Measurements from ENCODE around the gene SLC13A2.

DNA sequence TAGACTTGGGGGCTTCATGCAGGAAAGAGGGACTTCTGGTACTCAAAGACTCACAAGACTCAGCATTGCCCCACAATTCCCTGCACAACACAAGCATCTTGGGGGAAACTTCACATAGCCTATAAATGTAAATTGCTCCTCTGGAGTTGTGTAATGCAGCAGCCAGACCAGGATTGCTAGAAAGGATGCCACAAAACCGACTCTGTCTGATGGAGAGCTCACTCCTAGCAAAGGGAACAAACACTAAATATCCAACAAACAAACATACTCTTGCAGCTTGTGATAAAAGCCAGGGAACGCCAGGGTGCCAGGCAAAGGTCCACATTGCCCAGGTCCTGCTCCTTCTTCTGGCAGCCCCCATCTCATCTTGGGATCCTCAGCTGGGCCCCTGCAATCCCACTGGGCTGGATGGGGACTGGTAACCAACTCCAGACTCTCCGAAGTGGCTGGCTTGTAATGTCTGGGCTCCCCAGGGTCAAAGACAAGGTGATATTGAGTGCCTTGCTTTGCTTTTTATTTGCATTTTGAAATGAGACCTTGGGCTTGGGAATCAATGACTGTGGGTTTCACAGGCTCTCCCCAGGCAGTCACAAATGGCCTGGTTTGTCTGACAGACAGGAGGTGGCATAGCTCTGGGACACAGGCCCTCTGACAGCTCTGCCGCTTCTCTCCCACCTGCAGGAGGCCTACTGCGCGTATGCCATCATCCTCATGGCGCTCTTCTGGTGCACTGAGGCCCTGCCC, 15.3 kb downstream of the SLC13A2 start:
- TF ChIP-seq, protein P1, sequence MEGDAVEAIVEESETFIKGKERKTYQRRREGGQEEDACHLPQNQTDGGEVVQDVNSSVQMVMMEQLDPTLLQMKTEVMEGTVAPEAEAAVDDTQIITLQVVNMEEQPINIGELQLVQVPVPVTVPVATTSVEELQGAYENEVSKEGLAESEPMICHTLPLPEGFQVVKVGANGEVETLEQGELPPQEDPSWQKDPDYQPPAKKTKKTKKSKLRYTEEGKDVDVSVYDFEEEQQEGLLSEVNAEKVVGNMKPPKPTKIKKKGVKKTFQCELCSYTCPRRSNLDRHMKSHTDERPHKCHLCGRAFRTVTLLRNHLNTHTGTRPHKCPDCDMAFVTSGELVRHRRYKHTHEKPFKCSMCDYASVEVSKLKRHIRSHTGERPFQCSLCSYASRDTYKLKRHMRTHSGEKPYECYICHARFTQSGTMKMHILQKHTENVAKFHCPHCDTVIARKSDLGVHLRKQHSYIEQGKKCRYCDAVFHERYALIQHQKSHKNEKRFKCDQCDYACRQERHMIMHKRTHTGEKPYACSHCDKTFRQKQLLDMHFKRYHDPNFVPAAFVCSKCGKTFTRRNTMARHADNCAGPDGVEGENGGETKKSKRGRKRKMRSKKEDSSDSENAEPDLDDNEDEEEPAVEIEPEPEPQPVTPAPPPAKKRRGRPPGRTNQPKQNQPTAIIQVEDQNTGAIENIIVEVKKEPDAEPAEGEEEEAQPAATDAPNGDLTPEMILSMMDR (conservative IDR thresholded peaks at IDR 0.05; ENCODE audit: low read depth in 2 of 2): no peak
- no peak for TF ChIP-seq EZH2 (IDR thresholded peaks at IDR 0.05; ENCODE audit: low read depth, unreplicated experiment)

All from GM23338 (cell line).